OCI-LY1 (cell line): ENCODE measurements around the gene ACAD10.

ENCODE experiments used
- CTCF ChIP-seq: fragments of 200-600 bp; sonication (generic), shearing (Covaris generic); IDR thresholded peaks from 2 replicates; pipeline ENCODE4 v1.5.1; 2017; ENCODE audit warnings: mild to moderate bottlenecking, antibody characterized with exemption, low read length, moderate library complexity, mixed read lengths
- EZH2 ChIP-seq: fragments of 200-600 bp; sonication (generic), shearing (Covaris generic); IDR thresholded peaks from 2 replicates; pipeline ENCODE4 v1.8.0; 2017; ENCODE audit warnings: borderline replicate concordance, mixed run types, mild to moderate bottlenecking, antibody characterized with exemption, low read length, moderate library complexity, mixed read lengths

DNA sequence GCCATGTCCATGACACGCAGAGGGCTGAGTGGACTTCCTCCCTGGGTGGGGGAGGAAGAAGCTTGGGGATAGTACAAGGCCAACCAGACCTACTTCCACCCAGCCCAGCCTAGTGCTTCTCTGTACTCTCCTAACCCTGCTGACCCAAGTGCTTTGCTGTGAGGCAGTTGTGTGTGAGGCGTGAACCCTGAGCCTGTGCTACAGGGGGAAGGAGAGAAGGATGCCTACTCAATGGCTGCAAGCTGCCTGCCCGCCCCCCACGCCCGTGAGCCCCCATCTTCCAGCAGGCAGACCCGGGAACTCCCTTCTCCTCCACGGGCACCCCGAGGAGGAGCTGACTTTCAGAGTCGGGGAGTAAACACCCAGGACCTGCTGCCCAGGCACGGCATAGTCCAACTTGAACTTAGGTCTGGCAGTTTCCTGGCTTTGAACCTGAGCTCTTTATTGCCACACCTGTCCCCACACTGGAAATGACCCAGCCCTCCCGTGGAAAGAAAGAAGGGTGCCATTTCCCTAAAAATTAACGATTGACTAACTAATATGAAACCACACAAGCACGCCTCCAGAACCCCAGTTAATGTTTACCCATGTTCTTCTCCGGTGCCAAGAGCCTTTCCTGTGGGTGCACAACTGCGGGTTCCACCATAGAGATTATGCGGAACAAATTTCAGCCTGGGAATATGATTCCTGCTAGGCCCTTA is 91.6 kb downstream of the ACAD10 start:
- TF ChIP-seq CTCF (no peak), EZH2 (no peak)
